Pancreas (tissue), 10 donors: ENCODE measurements around the gene CRLF3. TPM values are rescaled to one million over a fixed set of nuclear protein-coding genes. Genes with fewer than 3 reads are reported as not detected.

Experiments used
- ATAC-seq, 4 donors: fragments of 200-7000 bp; cut with Tn5 transposase; one replicate each; pipeline versions ENCODE4 v1.8.0 to v1.9.1; 2020; ENCODE audit warnings: mild to moderate bottlenecking in 4 of 4, moderate library complexity in 4 of 4
- DNase-seq, 6 donors: peaks; one replicate each; pipeline ENCODE4 v3.0.0-alpha.2; 2020
- FAIRE-seq: peaks from 2 replicates; lab custom pipeline; 2012; peaks lifted over from hg19 to GRCh38; lab: Jason Lieb, UNC
- H3K27ac ChIP-seq, 4 donors: fragments of 200-600 bp; sonication (generic); 1 replicate in 3 of 4; 2 replicates in 1 of 4; pipeline versions ENCODE4 v1.5.0 to v1.8.0; 2020
- H3K27me3 ChIP-seq, 4 donors: fragments of 200-600 bp; one replicate each; pipeline ENCODE4 v1.8.0; 2021
- H3K36me3 ChIP-seq, 3 donors: fragments of 200-600 bp; sonication (generic) in 1 of 3; one replicate each; pipeline versions ENCODE4 v1.5.0 to v1.8.0; 2020 to 2021
- H3K4me1 ChIP-seq, 3 donors: fragments of 200-600 bp; one replicate each; pipeline ENCODE4 v1.8.0; 2021
- H3K4me3 ChIP-seq, 4 donors: fragments of 200-600 bp; sonication (generic) in 2 of 4; one replicate each; pipeline versions ENCODE4 v1.5.0 to v1.8.0; 2020 to 2021
- H3K9me3 ChIP-seq, 4 donors: fragments of 200-600 bp; one replicate each; pipeline ENCODE4 v1.8.0; 2021
- CTCF ChIP-seq, 4 donors: fragments of 200-600 bp; sonication (generic) in 3 of 4; IDR thresholded peaks; one replicate each; pipeline versions ENCODE4 v1.5.0 to v1.8.0; 2021; ENCODE audit warnings: antibody characterized with exemption in 4 of 4
- WGBS, 2 donors: extraction: QIAGEN DNeasy Blood & Tissue Kit; methylation state at CpG; one replicate each; pipeline ENCODE4 v1.1.7; 2013; 5-methylcytosine and 5-hydroxymethylcytosine counted together
- intact Hi-C, 3 donors: fragments of 100-400 bp; cut with DNase I; formaldehyde crosslinking; loops; one replicate each; pipeline versions ENCODE4 v1.11.1 to v1.14.2; 2022
- polyA plus RNA-seq, 2 donors: library from polyadenylated mRNA; stranded (reverse); fragments of 200-250 nt; gene quantifications; one replicate each; pipeline ENCODE4 v1.2.3, GENCODE V29; 2013
- total RNA-seq, 6 donors: library from RNA; stranded (reverse); fragmentation: NEBNext Ultra II Directional in 4 of 6; extraction: Animal tissue kit (Norgen Biotek cat#: 25700) in 4 of 6; gene quantifications; one replicate each; pipeline versions ENCODE4 v1.2.1 to v1.2.4, GENCODE V29; 2021 to 2023
- donor health status: healthy with polysubstance abuse.
- donor health status: DM: no; HTN: no; CAD: no; lungs with moderate emphysema.
- donor health status: DM: no; HTN: no; CAD: no.
- donor health status: control.
- donor health status: control.
- donor health status: Bipolar disorder and iron deficiency.
- donor health status: DM: yes; HTN: yes; CAD: no.
- donor health status: DM: no; HTN: no; CAD: no.
- donor health status: DM: no; HTN: no; CAD: no.
- donor health status: DM: yes; HTN: yes; CAD: no.

Gene CRLF3
- total and polyA plus RNA-seq, 8 donors: 2.5 to 8.0 (median 2.9) TPM

GRCh38 chr17:30854146-30854545 lies 29.7 kb upstream of the CRLF3 start:
- ATAC-seq (no peak), DNase-seq (no peak), FAIRE-seq (peak; percentile 95)
- Histone ChIP-seq H3K27me3 (no peaks in the 10 kb centered on the region), H3K27ac (no peak overlapping the region), H3K9me3 (no peaks in the 10 kb centered on the region), H3K36me3 (no peaks in the 10 kb centered on the region), H3K4me3 (no peak overlapping the region), H3K4me1 (no peaks in the 10 kb centered on the region)
- WGBS, 2 donors: 96 to 100% methylated on average over 3 of the region's 3 CpGs
- no peak for TF ChIP-seq CTCF (IDR thresholded peaks at IDR 0.05)
- intact Hi-C loops: no loop called here

- no peaks in the 10 kb centered on the region for H3K27me3 ChIP-seq
- no peak for FAIRE-seq
- 85 to 87% methylated on average over 6 of the region's 6 CpGs for WGBS, 2 donors
- no peak for ATAC-seq
- H3K27ac ChIP-seq: no peak overlapping the region
- no peak for DNase-seq
- no peak for TF ChIP-seq CTCF (IDR thresholded peaks at IDR 0.05)
- H3K9me3 ChIP-seq: no peaks in the 10 kb centered on the region
- H3K36me3 ChIP-seq: no peaks in the 10 kb centered on the region
- H3K4me3 ChIP-seq: no peak overlapping the region
- no peaks in the 10 kb centered on the region for H3K4me1 ChIP-seq
- intact Hi-C loops: no loop called here
These were observed 23.5 kb upstream of the CRLF3 start for GRCh38 chr17:30848021-30848420.

- DNase-seq: no peak
- Histone ChIP-seq H3K27me3 (no peaks in the 10 kb centered on the region), H3K9me3 (no peaks in the 10 kb centered on the region), H3K36me3 (no peaks in the 10 kb centered on the region), H3K4me1 (no peaks in the 10 kb centered on the region), H3K4me3 (no peak overlapping the region), H3K27ac (peak overlapping the region in 1 of 4 donors; percentile 5)
- WGBS, 2 donors: 93 to 94% methylated on average over 7 of the region's 7 CpGs
- ATAC-seq: peak in 1 of 4 donors; percentile 43
- intact Hi-C loops: no loop called here
- no peak for FAIRE-seq
- TF ChIP-seq CTCF (IDR thresholded peaks at IDR 0.05): no peak
These were observed 16.3 kb upstream of the CRLF3 start for GRCh38 chr17:30840771-30841170.

GRCh38 chr17:30838202-30838807 lies 13.8 kb upstream of the CRLF3 start:
- H3K4me3 ChIP-seq: no peak overlapping the region
- no peaks in the 10 kb centered on the region for H3K4me1 ChIP-seq
- H3K9me3 ChIP-seq: no peaks in the 10 kb centered on the region
- H3K36me3 ChIP-seq: no peaks in the 10 kb centered on the region
- TF ChIP-seq CTCF (IDR thresholded peaks at IDR 0.05): no peak
- H3K27ac ChIP-seq: no peak overlapping the region
- DNase-seq (no peak), FAIRE-seq (no peak), ATAC-seq (peak in 3 of 4 donors; percentile 25 to 81 (median 77))
- WGBS, 2 donors: 35 to 39% methylated on average over 5 of the region's 5 CpGs
- intact Hi-C loops: no loop called here
- no peaks in the 10 kb centered on the region for H3K27me3 ChIP-seq

GRCh38 chr17:30832438-30833124 lies 8.1 kb upstream of the CRLF3 start:
- Histone ChIP-seq H3K9me3 (no peaks in the 10 kb centered on the region), H3K27ac (no peak overlapping the region), H3K36me3 (no peaks in the 10 kb centered on the region), H3K27me3 (no peaks in the 10 kb centered on the region), H3K4me1 (peaks cover 0 to 9% (median 0%) of the 10 kb centered on the region in 3 donors), H3K4me3 (peak overlapping the region; percentile 65 to 82 (median 70))
- intact Hi-C loops: no loop called here
- ATAC-seq (no peak), DNase-seq (no peak), FAIRE-seq (no peak)
- WGBS, 2 donors: 1 to 2% methylated on average over 15 of the region's 15 CpGs
- no peak for TF ChIP-seq CTCF (IDR thresholded peaks at IDR 0.05)
